ENCODE measurements around the gene SV2B.
A peak's percentile ranks its signal among the peaks of the same experiment; 100 is the strongest.

The SV2B gene

GRCh38 chr15:91140601-91141000 is 40.5 kb downstream of the SV2B start:
- DNase-seq = no peak

- no peak for DNase-seq
Observed at GRCh38 chr15:91141097-91141496, 41.0 kb downstream of the SV2B start.

- DNase-seq = peak; percentile 62
Observed at GRCh38 chr15:91142106-91142744, 42.2 kb downstream of the SV2B start.

GRCh38 chr15:91142946-91143345 is 42.9 kb downstream of the SV2B start:
- DNase-seq = peak; percentile 3

- peak; percentile 73 for DNase-seq
Observed at GRCh38 chr15:91146728-91147127, 46.7 kb downstream of the SV2B start.

GRCh38 chr15:91148243-91148642 is 48.2 kb downstream of the SV2B start:
- DNase-seq = no peak

GRCh38 chr15:91150502-91151160 is 50.6 kb downstream of the SV2B start:
- no peak for DNase-seq

- DNase-seq = no peak
Observed at GRCh38 chr15:91151781-91152563, 51.9 kb downstream of the SV2B start.

GRCh38 chr15:91152896-91153581 is 53.0 kb downstream of the SV2B start:
- DNase-seq = no peak

- no peak for DNase-seq
Observed at GRCh38 chr15:91153954-91154353, 53.9 kb downstream of the SV2B start.

GRCh38 chr15:91156175-91156726 is 56.2 kb downstream of the SV2B start:
- no peak for DNase-seq

- DNase-seq = peak; percentile 18
Observed at GRCh38 chr15:91158415-91159394, 58.6 kb downstream of the SV2B start.

- DNase-seq = peak; percentile 34
Observed at GRCh38 chr15:91165850-91166249, 65.8 kb downstream of the SV2B start.

- no peak for DNase-seq
Observed at GRCh38 chr15:91168457-91168856, 68.4 kb downstream of the SV2B start.

- DNase-seq = no peak
Observed at GRCh38 chr15:91171334-91171733, 71.3 kb downstream of the SV2B start.

GRCh38 chr15:91182101-91182500 is 82.0 kb downstream of the SV2B start:
- peak; percentile 11 for DNase-seq

- DNase-seq = peak; percentile 30
Observed at GRCh38 chr15:91183596-91183995, 83.5 kb downstream of the SV2B start.

GRCh38 chr15:91184441-91184840 is 84.4 kb downstream of the SV2B start:
- peak; percentile 6 for DNase-seq

- DNase-seq = peak; percentile 71
Observed at GRCh38 chr15:91186904-91187656, 87.0 kb downstream of the SV2B start.

- DNase-seq = no peak
Observed at GRCh38 chr15:91192285-91192684, 92.2 kb downstream of the SV2B start.

All from DMS53 (cell line).